Dendritic cell treated with granulocyte-macrophage colony-stimulating factor and Interleukin-4, amounts not matched to agents 40 ng/mL and 50 ng/mL, for 4 days (primary cell): ENCODE measurements around the gene CCDC92.

Experiments
- H3K27ac Mint-ChIP-seq: one replicate; pipeline ENCODE4 v1.8.0; 2022; ENCODE audit warnings: mild to moderate bottlenecking, mixed read lengths
- H3K27me3 Mint-ChIP-seq: one replicate; pipeline ENCODE4 v1.8.0; 2022; ENCODE audit warnings: mild to moderate bottlenecking, mixed read lengths
- H3K36me3 Mint-ChIP-seq: one replicate; pipeline ENCODE4 v1.8.0; 2022; ENCODE audit warnings: low read depth, mixed read lengths
- H3K4me1 Mint-ChIP-seq: one replicate; pipeline ENCODE4 v1.8.0; 2022; ENCODE audit warnings: low read depth, mixed read lengths
- H3K4me3 Mint-ChIP-seq: one replicate; pipeline ENCODE4 v1.8.0; 2022; ENCODE audit warnings: mild to moderate bottlenecking, moderate library complexity, mixed read lengths
- H3K9me3 Mint-ChIP-seq: one replicate; pipeline ENCODE4 v1.8.0; 2022; ENCODE audit warnings: mixed read lengths
- intact Hi-C: fragments of 100-400 bp; cut with micrococcal nuclease; formaldehyde crosslinking; loops from one replicate; pipeline ENCODE4 v1.15.0; 2022

Gene CCDC92

DNA sequence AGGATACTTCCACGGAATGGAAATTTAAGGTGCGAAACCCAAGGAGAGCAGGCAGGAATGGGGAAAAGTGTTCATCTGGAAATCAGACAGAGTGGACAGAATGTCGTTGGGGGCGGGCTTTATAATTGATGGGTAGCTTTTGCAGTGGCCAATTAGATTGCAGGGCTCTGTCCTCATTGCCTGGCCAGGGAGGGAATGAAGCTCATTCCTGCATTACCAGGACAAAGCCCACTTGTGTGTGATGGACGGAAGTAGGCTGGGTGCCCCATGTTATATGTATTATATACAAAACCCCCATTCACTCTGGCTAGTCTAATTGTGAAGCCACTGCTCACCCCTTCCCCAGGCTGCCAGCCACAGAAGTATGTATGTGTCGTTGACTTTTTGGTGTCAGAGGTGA is 23.9 kb upstream of the CCDC92 start:
- H3K27ac Mint-ChIP-seq: no peak overlapping the region

DNA sequence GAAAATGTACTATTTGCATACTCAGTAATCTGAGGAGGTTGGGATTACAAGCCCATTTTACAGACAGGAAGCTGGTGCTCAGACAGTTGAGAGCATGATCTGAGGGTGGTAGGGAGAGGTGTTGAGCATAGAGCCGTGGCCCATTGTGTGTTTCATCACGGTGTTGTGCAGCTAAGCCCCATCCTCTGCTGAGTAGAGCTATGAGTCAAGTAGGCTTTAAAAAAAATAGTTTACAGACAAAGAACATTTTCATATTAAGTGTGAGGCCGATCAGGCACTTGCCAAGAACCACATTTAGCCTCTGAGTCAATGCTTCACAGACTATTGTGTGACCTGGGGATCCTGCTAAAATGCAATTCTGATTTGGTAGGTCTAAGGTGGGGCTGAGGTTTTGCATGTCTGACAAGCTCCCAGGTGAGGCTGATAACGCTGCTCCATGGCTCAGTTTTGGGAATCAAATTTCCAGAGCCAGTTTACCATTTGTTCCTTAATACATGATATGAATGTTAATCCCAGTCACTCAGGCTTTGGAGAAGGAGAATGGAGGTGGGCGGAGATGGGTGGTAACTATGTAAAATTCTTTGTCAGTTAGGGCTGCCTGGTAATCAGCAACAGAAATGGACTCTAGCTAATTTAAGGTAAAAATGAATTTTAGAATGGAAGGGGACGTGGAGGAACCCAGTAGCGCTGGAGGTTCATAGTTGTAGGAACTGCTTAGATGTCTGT is 22.6 kb upstream of the CCDC92 start:
- peaks cover 76% of the 10 kb centered on the region for H3K36me3 Mint-ChIP-seq
- H3K27me3 Mint-ChIP-seq: no peaks in the 10 kb centered on the region
- no peak overlapping the region for H3K27ac Mint-ChIP-seq
- intact Hi-C loops: no loop called here
- H3K9me3 Mint-ChIP-seq: no peaks in the 10 kb centered on the region
- H3K4me3 Mint-ChIP-seq: no peak overlapping the region
- H3K4me1 Mint-ChIP-seq: peaks cover 6% of the 10 kb centered on the region

More for the DNA sequence above, 23.9 kb upstream of the CCDC92 start:
- H3K4me1 Mint-ChIP-seq: no peaks in the 10 kb centered on the region
- intact Hi-C loops: no loop called here
- H3K4me3 Mint-ChIP-seq: no peak overlapping the region
- H3K36me3 Mint-ChIP-seq: peaks cover 62% of the 10 kb centered on the region
- no peaks in the 10 kb centered on the region for H3K27me3 Mint-ChIP-seq
- no peaks in the 10 kb centered on the region for H3K9me3 Mint-ChIP-seq

DNA sequence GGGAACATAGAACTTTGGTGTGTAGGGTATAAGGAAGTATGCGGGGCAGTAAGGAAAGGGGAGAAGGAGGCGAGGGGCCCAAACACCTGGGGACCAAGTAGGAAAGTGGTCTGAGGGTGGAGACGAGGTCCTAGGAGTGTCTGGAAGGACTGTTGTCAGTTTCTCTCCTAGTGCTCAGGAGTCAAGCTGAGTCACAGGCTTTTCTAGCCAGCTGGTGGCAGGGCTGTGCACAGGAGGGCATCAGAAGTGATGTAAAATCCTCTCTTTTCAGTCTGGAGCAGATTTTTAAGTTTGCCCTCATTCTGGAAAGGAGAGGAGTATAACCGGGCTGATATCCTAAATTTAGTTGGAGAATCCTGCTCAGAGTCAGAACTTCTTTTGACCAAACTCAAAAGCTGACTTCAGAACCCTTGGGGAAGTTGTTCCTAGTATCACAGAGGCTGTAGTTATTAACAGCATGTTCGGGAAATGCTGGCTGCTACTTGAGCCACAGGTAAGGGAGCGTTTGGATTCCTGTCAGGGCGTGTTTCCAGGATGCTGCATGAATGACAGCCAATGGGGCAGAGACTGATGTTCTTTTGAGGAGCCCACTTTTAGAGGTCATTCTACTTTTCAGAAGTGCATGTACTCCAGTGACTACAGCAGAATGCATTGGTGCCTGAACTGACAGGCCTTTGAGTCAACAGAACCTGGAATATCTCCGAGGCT is 19.6 kb upstream of the CCDC92 start:
- no peaks in the 10 kb centered on the region for H3K9me3 Mint-ChIP-seq
- intact Hi-C loops: no loop called here
- no peak overlapping the region for H3K27ac Mint-ChIP-seq
- H3K4me1 Mint-ChIP-seq: peaks cover 11% of the 10 kb centered on the region
- no peaks in the 10 kb centered on the region for H3K27me3 Mint-ChIP-seq
- peaks cover 85% of the 10 kb centered on the region for H3K36me3 Mint-ChIP-seq
- no peak overlapping the region for H3K4me3 Mint-ChIP-seq

DNA sequence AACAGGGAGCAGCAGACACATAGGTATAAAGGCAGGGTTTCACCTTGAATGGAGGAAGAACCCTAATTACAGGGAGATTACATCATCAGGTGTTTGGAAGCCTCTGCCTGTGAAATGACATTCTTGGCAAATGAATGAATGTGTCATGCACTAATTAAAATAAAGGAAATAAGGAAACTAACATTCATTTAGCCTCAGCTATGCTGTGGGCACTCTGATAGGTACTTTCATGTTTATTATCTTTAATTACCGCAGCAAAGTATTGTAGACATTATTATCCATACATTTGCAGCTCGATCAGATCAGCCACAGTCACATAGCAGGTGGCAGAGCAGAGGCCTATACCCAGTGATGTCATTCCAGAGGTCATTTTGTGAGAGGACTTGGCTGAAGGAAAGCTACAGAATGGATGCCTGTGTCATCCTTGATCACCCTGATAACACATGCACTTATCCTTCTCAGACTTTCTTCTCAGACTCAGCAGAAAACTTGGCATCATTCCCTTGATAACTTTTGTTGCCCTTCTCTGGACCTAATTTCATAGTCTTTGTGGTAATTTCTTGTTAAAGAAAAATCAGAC is 18.8 kb upstream of the CCDC92 start:
- Mint-ChIP-seq H3K27me3 (no peaks in the 10 kb centered on the region), H3K4me1 (peaks cover 14% of the 10 kb centered on the region), H3K36me3 (peaks cover 86% of the 10 kb centered on the region), H3K27ac (no peak overlapping the region), H3K4me3 (no peak overlapping the region), H3K9me3 (no peaks in the 10 kb centered on the region)
- intact Hi-C loops: no loop called here

DNA sequence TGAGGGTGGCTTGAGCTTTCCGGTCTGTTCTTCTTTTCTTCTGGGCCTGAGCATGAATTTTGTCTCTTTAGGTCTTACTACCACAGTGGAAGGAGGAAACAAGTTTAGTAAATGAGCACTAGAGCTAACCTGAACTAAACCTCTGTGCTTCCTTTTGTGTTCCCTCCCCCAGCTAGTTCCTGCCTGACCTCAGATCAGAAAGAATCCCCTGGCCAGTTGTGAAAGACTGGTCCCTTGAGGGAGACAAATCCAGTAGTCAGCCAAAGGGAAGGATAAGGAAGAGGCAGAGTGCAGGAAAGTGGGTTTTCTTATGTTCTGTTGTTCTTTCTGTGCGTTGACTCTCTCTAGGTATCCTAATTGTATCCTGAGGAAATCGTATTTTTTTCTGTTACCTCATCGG is 17.9 kb upstream of the CCDC92 start:
- H3K27ac Mint-ChIP-seq: no peak overlapping the region
- no peaks in the 10 kb centered on the region for H3K9me3 Mint-ChIP-seq
- H3K4me3 Mint-ChIP-seq: no peak overlapping the region
- peaks cover 20% of the 10 kb centered on the region for H3K4me1 Mint-ChIP-seq
- H3K36me3 Mint-ChIP-seq: peaks cover 82% of the 10 kb centered on the region
- no peaks in the 10 kb centered on the region for H3K27me3 Mint-ChIP-seq
- intact Hi-C loops: no loop called here

DNA sequence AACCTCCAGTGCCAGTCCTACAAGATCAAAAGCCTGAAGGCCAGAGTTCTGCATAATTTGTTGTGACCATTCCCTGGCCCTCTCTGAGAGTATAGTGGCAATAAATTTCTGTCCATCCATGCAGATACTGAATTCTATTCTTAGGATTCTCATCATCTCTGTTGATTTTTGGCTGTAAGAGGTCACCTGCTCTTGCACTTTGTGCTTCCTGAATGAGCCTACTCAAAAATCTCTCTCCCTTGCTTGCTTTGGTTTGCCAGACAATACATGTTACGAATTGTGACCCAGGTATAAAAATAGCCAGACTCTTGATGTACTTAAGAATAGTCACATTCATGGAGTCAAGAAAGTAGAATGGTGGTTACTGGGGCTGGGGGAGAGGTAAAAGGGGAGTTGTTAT is 17.1 kb upstream of the CCDC92 start:
- Mint-ChIP-seq H3K9me3 (no peaks in the 10 kb centered on the region), H3K36me3 (peaks cover 79% of the 10 kb centered on the region), H3K4me1 (peaks cover 20% of the 10 kb centered on the region), H3K27ac (no peak overlapping the region), H3K27me3 (no peaks in the 10 kb centered on the region), H3K4me3 (no peak overlapping the region)
- intact Hi-C loops: loop anchor here (10.0 kb wide), 1 partner anchor 185 kb away; no protein-coding TSS in a partner anchor

DNA sequence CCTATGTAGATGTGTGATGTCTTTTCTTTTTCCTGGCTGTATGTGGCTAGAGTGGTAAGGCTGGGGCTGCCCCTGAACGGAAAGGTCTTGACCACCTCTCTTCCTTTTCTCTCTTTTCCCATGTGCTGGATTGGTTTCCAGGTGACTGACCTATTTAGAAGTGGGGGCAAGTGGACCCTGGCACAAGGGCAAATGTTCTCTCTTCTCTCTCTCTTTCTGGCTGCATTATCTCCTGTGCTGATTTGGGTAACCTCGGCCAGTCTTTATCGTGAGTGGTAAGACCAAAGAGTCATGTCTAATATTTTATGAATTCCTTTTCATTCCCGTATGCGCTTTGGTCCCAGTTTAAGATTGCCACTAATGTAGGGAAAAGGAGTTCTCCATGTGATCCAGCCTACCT is 16.5 kb upstream of the CCDC92 start:
- Mint-ChIP-seq H3K4me1 (peaks cover 22% of the 10 kb centered on the region), H3K27me3 (no peaks in the 10 kb centered on the region), H3K4me3 (no peak overlapping the region), H3K27ac (no peak overlapping the region), H3K36me3 (peaks cover 82% of the 10 kb centered on the region), H3K9me3 (no peaks in the 10 kb centered on the region)
- intact Hi-C loops: loop anchor here (10.0 kb wide), 1 partner anchor 184 kb away; no protein-coding TSS in a partner anchor

DNA sequence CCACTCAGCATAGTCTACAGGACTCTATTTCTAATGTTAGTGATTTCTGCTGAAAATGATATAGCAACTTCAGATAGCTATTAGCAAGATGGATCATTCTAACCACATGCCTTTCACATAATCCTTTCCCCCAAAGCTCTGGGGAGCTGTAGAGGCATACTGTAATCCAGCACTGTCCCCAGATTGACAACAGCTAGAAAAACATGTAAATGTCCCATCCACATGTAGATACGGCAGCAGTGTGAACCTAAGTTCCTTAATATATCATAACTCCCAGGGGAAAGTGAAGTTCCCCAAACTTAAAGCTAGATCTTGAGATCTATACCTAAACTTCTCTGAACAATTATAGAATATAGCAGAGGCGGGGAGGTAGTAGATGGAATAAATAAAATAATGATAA is 14.4 kb upstream of the CCDC92 start:
- Mint-ChIP-seq H3K27ac (no peak overlapping the region), H3K27me3 (no peaks in the 10 kb centered on the region)

DNA sequence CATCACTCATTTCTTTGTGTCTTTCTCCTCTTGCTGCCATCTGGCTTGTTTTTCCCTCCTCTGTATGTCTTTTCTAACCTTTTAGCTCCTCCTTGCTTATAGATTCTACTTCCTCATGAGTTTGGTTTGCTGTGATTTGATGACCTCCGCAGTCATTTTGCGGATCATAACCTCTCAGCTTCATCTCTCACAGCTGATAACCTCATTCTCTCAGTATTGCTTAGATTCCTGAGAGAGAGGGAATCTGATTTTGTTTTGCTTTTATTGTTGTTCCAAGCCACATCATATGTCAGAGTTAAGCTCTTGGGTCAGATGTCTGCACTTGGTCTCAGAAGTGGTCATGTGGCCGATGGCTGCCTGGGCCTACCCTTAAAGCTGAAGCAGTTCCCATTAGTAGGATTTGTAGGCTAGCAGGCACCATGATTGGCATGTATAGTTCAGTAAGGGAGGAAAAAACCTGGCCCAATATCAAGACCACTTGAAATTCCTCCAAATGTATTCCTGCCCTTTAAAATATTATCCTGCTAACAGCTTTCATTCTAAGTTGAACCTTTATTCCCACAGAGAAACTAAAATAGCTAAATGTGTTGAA is 13.8 kb upstream of the CCDC92 start:
- Mint-ChIP-seq H3K4me3 (no peak overlapping the region), H3K9me3 (no peaks in the 10 kb centered on the region), H3K36me3 (peaks cover 74% of the 10 kb centered on the region), H3K4me1 (peaks cover 34% of the 10 kb centered on the region), H3K27ac (no peak overlapping the region), H3K27me3 (no peaks in the 10 kb centered on the region)
- intact Hi-C loops: loop anchor here (10.0 kb wide), 1 partner anchor 182 kb away; no protein-coding TSS in a partner anchor

More for the DNA sequence above, 14.4 kb upstream of the CCDC92 start:
- Mint-ChIP-seq H3K4me1 (peaks cover 32% of the 10 kb centered on the region), H3K4me3 (no peak overlapping the region), H3K9me3 (no peaks in the 10 kb centered on the region), H3K36me3 (peaks cover 76% of the 10 kb centered on the region)
- intact Hi-C loops: loop anchor here (10.0 kb wide), 1 partner anchor 182 kb away; no protein-coding TSS in a partner anchor

DNA sequence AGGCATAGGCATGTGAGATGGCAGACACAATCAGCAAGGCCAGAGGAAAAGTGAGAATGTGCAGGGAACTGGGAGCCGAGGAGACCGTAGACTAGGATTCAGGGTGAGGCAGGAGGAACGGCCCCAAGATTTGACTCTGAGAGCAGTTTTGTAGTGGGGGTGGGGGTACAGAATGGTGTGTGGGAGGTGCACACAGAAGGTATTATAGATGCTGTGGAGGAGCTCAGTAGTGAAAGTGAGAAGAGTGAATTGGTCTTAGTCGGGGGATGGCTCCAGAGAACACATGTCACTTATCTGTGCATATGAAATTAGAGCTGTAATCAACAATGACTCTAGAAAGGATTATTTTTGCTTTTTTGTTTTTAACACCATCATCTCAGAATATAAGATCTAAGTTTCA is 12.3 kb upstream of the CCDC92 start:
- no peaks in the 10 kb centered on the region for H3K9me3 Mint-ChIP-seq
- H3K27ac Mint-ChIP-seq: no peak overlapping the region
- H3K4me1 Mint-ChIP-seq: peaks cover 25% of the 10 kb centered on the region

DNA sequence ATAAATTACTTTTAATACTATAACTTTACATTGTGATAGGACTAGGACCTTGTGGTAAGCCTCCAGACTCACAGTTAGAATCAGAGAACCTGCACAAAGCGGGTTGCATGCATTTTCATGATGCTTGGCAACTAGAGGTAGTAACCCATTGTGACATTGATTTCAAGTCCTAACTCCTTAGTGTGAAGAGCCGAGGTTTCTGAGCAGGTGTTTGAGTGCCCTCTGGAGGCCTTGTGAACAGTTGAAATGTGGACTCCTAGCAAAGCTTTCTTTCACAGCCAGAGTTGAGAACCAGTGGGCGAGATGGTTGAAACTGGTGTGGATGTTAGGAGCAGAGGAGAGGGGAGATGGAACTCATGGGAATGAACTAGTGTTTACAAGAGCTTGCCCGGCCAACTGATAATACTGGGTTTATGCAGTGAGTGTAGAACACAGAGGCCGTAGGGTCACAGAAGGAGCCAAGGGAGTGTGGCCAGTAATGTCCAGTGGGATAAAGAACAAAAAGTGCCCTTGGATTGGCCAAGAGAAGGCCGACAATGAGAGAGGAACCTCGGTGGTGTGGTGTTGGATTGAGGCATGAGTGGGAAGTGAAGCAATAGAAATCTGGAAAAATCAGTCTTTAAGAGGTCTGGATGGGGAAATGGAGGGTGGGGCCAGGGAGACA is 11.3 kb upstream of the CCDC92 start:
- Mint-ChIP-seq H3K27ac (peak overlapping the region; percentile 50), H3K4me1 (peaks cover 23% of the 10 kb centered on the region), H3K36me3 (peaks cover 57% of the 10 kb centered on the region), H3K27me3 (no peaks in the 10 kb centered on the region), H3K9me3 (no peaks in the 10 kb centered on the region), H3K4me3 (no peak overlapping the region)
- intact Hi-C loops: loop anchor here (1.0 to 10.0 kb wide), 2 partner anchors 79 to 179 kb away; no protein-coding TSS in a partner anchor

More for the DNA sequence above, 12.3 kb upstream of the CCDC92 start:
- Mint-ChIP-seq H3K4me3 (no peak overlapping the region), H3K36me3 (peaks cover 59% of the 10 kb centered on the region), H3K27me3 (no peaks in the 10 kb centered on the region)
- intact Hi-C loops: loop anchor here (1.0 to 10.0 kb wide), 2 partner anchors 80 to 180 kb away; no protein-coding TSS in a partner anchor

DNA sequence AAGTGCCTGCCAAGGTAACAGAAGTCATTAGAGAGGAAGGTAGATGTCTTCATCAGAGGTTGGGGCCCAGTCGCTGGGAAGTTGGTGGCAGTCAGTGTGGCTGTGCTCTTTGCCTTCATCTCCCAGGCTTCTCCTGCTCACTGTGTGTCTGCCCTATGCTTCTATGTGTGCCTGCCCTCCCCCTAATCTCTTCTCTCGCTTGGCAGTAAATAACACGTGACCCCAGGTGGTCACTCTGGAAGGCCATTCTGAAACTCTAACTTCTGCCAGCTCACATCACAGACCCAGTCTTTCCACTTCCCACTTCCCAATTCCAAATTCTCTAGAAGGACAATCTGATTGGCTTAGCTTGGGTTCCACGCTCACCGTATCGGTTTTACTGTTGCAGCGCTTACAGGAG is 9.6 kb upstream of the CCDC92 start:
- Mint-ChIP-seq H3K27ac (no peak overlapping the region), H3K4me1 (peaks cover 23% of the 10 kb centered on the region), H3K36me3 (peaks cover 49% of the 10 kb centered on the region), H3K27me3 (no peaks in the 10 kb centered on the region), H3K9me3 (no peaks in the 10 kb centered on the region), H3K4me3 (no peak overlapping the region)
- intact Hi-C loops: loop anchor here (10.0 kb wide), 1 partner anchor 177 kb away; no protein-coding TSS in a partner anchor

DNA sequence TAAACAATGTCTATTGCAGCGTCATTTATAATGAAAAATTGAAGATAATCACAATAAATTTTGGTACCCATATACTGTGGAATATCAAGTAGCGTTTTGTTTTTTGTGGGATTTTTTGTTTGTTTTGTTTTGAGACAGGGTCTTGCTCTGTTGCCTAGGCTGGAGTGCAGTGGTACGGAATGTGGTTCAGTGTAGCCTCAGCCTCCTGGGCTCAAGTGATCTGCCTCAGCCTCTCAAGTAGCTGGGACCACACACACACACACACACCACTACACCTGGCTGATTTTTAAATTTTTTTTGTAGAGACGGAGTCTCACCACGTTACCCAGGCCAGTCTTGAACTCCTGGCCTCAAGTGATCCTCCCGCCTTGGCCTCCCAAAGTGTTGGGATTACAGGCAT is 6.9 kb upstream of the CCDC92 start:
- no peaks in the 10 kb centered on the region for H3K9me3 Mint-ChIP-seq
- H3K4me1 Mint-ChIP-seq: peaks cover 21% of the 10 kb centered on the region
- no peak overlapping the region for H3K4me3 Mint-ChIP-seq
- H3K27me3 Mint-ChIP-seq: peaks cover under 1% of the 10 kb centered on the region
- no peak overlapping the region for H3K27ac Mint-ChIP-seq
- peaks cover 54% of the 10 kb centered on the region for H3K36me3 Mint-ChIP-seq
- intact Hi-C loops: no loop called here
